ENCODE measurements around the gene PTPRN2. TPM values are rescaled to one million over a fixed set of nuclear protein-coding genes. Genes with fewer than 3 reads are reported as not detected.
"Not testable (repeated sequence)": the region's sequence is repeated elsewhere in the genome, so short reads cannot be mapped to it uniquely, and the experiment has no call there.

Gene PTPRN2
- total RNA-seq, 2 donors from 2014 or later: 26.1 to 55.5 TPM

- no peaks in the 10 kb centered on the region for H3K4me1 ChIP-seq (replicated peaks)
- no peak for DNase-seq (ENCODE audit: low spot score)
- H3K27ac ChIP-seq: no peak overlapping the region
- no peaks in the 10 kb centered on the region for H3K27me3 ChIP-seq (replicated peaks; ENCODE audit: insufficient read depth)
- no peaks in the 10 kb centered on the region for H3K9me3 ChIP-seq
- no peak for TF ChIP-seq POLR2AphosphoS5 (IDR thresholded peaks at IDR 0.05)
- TF ChIP-seq CTCF (IDR thresholded peaks at IDR 0.05): no peak
- TF ChIP-seq POLR2A (IDR thresholded peaks at IDR 0.05): no peak
- H3K4me3 ChIP-seq: no peak overlapping the region
- WGBS: 95% methylated on average over 14 of the region's 14 CpGs
- no peaks in the 10 kb centered on the region for H3K36me3 ChIP-seq
- intact Hi-C loops (cut with DNase I): no loop called here
Measured at GRCh38 chr7:157735826-157736225, 851.8 kb downstream of the PTPRN2 start.

GRCh38 chr7:157734676-157735640 lies 852.7 kb downstream of the PTPRN2 start:
- H3K36me3 ChIP-seq: no peaks in the 10 kb centered on the region
- no peaks in the 10 kb centered on the region for H3K9me3 ChIP-seq
- no peak overlapping the region for H3K4me3 ChIP-seq
- no peak for DNase-seq (ENCODE audit: low spot score)
- H3K27ac ChIP-seq: no peak overlapping the region
- H3K4me1 ChIP-seq (replicated peaks): no peaks in the 10 kb centered on the region
- TF ChIP-seq CTCF (IDR thresholded peaks at IDR 0.05) (no peak), POLR2A (IDR thresholded peaks at IDR 0.05) (no peak), POLR2AphosphoS5 (IDR thresholded peaks at IDR 0.05) (no peak)
- intact Hi-C loops (cut with DNase I): no loop called here
- 78% methylated on average over 28 of the region's 28 CpGs for WGBS
- no peaks in the 10 kb centered on the region for H3K27me3 ChIP-seq (replicated peaks; ENCODE audit: insufficient read depth)

- H3K4me1 ChIP-seq (replicated peaks); H3K36me3 ChIP-seq; H3K27me3 ChIP-seq (replicated peaks; ENCODE audit: insufficient read depth); H3K9me3 ChIP-seq; H3K27ac ChIP-seq; H3K4me3 ChIP-seq; intact Hi-C loops (cut with DNase I); DNase-seq (ENCODE audit: low spot score): not testable (repeated sequence)
- WGBS: 92% methylated on average over 24 of the region's 33 CpGs
Measured at GRCh38 chr7:157733760-157734395, 853.7 kb downstream of the PTPRN2 start.

GRCh38 chr7:157731126-157731525 lies 856.5 kb downstream of the PTPRN2 start:
- Histone ChIP-seq H3K27ac (no peak overlapping the region), H3K4me3 (no peak overlapping the region), H3K4me1 (replicated peaks) (no peaks in the 10 kb centered on the region), H3K9me3 (no peaks in the 10 kb centered on the region), H3K36me3 (no peaks in the 10 kb centered on the region), H3K27me3 (replicated peaks; ENCODE audit: insufficient read depth) (no peaks in the 10 kb centered on the region)
- no peak for DNase-seq (ENCODE audit: low spot score)
- intact Hi-C loops (cut with DNase I): no loop called here
- TF ChIP-seq POLR2A (IDR thresholded peaks at IDR 0.05): no peak
- TF ChIP-seq CTCF (IDR thresholded peaks at IDR 0.05): no peak
- TF ChIP-seq POLR2AphosphoS5 (IDR thresholded peaks at IDR 0.05): no peak
- WGBS: 73% methylated on average over 13 of the region's 13 CpGs

- Histone ChIP-seq H3K27ac (no peak overlapping the region), H3K27me3 (replicated peaks; ENCODE audit: insufficient read depth) (no peaks in the 10 kb centered on the region), H3K4me3 (no peak overlapping the region), H3K9me3 (no peaks in the 10 kb centered on the region), H3K36me3 (no peaks in the 10 kb centered on the region), H3K4me1 (replicated peaks) (no peaks in the 10 kb centered on the region)
- 76% methylated on average over 15 of the region's 15 CpGs for WGBS
- no peak for TF ChIP-seq CTCF (IDR thresholded peaks at IDR 0.05)
- no peak for TF ChIP-seq POLR2AphosphoS5 (IDR thresholded peaks at IDR 0.05)
- DNase-seq (ENCODE audit: low spot score): no peak
- intact Hi-C loops (cut with DNase I): no loop called here
Measured at GRCh38 chr7:157730614-157731013, 857.0 kb downstream of the PTPRN2 start.
